ENCODE data around the gene PDLIM3.

- TF ChIP-seq, protein P1, sequence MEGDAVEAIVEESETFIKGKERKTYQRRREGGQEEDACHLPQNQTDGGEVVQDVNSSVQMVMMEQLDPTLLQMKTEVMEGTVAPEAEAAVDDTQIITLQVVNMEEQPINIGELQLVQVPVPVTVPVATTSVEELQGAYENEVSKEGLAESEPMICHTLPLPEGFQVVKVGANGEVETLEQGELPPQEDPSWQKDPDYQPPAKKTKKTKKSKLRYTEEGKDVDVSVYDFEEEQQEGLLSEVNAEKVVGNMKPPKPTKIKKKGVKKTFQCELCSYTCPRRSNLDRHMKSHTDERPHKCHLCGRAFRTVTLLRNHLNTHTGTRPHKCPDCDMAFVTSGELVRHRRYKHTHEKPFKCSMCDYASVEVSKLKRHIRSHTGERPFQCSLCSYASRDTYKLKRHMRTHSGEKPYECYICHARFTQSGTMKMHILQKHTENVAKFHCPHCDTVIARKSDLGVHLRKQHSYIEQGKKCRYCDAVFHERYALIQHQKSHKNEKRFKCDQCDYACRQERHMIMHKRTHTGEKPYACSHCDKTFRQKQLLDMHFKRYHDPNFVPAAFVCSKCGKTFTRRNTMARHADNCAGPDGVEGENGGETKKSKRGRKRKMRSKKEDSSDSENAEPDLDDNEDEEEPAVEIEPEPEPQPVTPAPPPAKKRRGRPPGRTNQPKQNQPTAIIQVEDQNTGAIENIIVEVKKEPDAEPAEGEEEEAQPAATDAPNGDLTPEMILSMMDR (optimal IDR thresholded peaks at IDR 0.05 in 1 of 3, IDR thresholded peaks at IDR 0.05 in 1 of 3, conservative IDR thresholded peaks at IDR 0.05 in 1 of 3; ENCODE audit: extremely low read depth in 1 of 3, insufficient read depth in 2 of 3, low read length in 3 of 3): no peak
- no peak for TF ChIP-seq EZH2 (IDR thresholded peaks at IDR 0.05; ENCODE audit: low read length)
These were observed 45.4 kb upstream of the PDLIM3 start for GRCh38 chr4:185580699-185581098.

All from keratinocyte (primary cell).